Ramos (cell line): ENCODE data around the gene EBLN1.
"Not testable (repeated sequence)": the region's sequence is repeated elsewhere in the genome, so short reads cannot be mapped to it uniquely, and the experiment has no call there.

ENCODE experiments used
- in situ Hi-C: fragments of 300-500 bp; cut with MboI; formaldehyde crosslinking; loops from one replicate; pipeline ENCODE4 v1.14.3; 2022; ENCODE audit warnings: low sequenced_read_pairs; ENCODE audit not compliant: unreplicated experiment

EBLN1 gene

GRCh38 chr10:22228943-22229801 lies 11.4 kb upstream of the EBLN1 start:
- in situ Hi-C loops: no loop called here

GRCh38 chr10:22228167-22228938 lies 10.5 kb upstream of the EBLN1 start:
- in situ Hi-C loops: no loop called here

GRCh38 chr10:22226599-22226998 lies 8.8 kb upstream of the EBLN1 start:
- in situ Hi-C loops: no loop called here

- in situ Hi-C loops: no loop called here
Observed at GRCh38 chr10:22222236-22223190, 4.7 kb upstream of the EBLN1 start.

GRCh38 chr10:22219308-22219707 lies 1.5 kb upstream of the EBLN1 start:
- in situ Hi-C loops: no loop called here

- in situ Hi-C loops: no loop called here
Observed at GRCh38 chr10:22218448-22218847, 633 bp upstream of the EBLN1 start.

GRCh38 chr10:22217084-22217483 lies 731 bp downstream of the EBLN1 start:
- in situ Hi-C loops: not testable (repeated sequence)

- in situ Hi-C loops: no loop called here
Observed at GRCh38 chr10:22210267-22210666, 7.5 kb downstream of the EBLN1 start.

GRCh38 chr10:22193945-22194344 lies 23.9 kb downstream of the EBLN1 start:
- in situ Hi-C loops: no loop called here

- in situ Hi-C loops: no loop called here
Observed at GRCh38 chr10:22185586-22185985, 32.2 kb downstream of the EBLN1 start.

- in situ Hi-C loops: no loop called here
Observed at GRCh38 chr10:22183771-22184461, 33.9 kb downstream of the EBLN1 start.

GRCh38 chr10:22180724-22181123 lies 37.1 kb downstream of the EBLN1 start:
- in situ Hi-C loops: no loop called here

- in situ Hi-C loops: no loop called here
Observed at GRCh38 chr10:22174442-22174841, 43.4 kb downstream of the EBLN1 start.

GRCh38 chr10:22171131-22171530 lies 46.7 kb downstream of the EBLN1 start:
- in situ Hi-C loops: no loop called here

- in situ Hi-C loops: no loop called here
Observed at GRCh38 chr10:22170582-22170981, 47.2 kb downstream of the EBLN1 start.

GRCh38 chr10:22159979-22160378 lies 57.8 kb downstream of the EBLN1 start:
- in situ Hi-C loops: no loop called here

GRCh38 chr10:22159180-22159579 lies 58.6 kb downstream of the EBLN1 start:
- in situ Hi-C loops: no loop called here
